HFFc6 (cell line): ENCODE results near the gene SP2. TPM values are rescaled to one million over a fixed set of nuclear protein-coding genes. Genes with fewer than 3 reads are reported as not detected.

Experiments
- DNase-seq: peaks from one replicate; pipeline ENCODE4 v3.0.0-alpha.2; 2018
- H3K27ac Mint-ChIP-seq: 2 replicates; pipeline ENCODE4 v1.8.0; 2020; ENCODE audit warnings: mild to moderate bottlenecking, mixed read lengths
- H3K27me3 Mint-ChIP-seq: 2 replicates; pipeline ENCODE4 v1.8.0; 2021; ENCODE audit warnings: mild to moderate bottlenecking, moderate library complexity, mixed read lengths; ENCODE audit not compliant: insufficient read depth
- H3K36me3 Mint-ChIP-seq: 2 replicates; pipeline ENCODE4 v1.8.0; 2021; ENCODE audit warnings: low read depth, mixed read lengths
- H3K4me1 Mint-ChIP-seq: 2 replicates; pipeline ENCODE4 v1.8.0; 2020; ENCODE audit warnings: low read depth, mixed read lengths
- H3K4me3 Mint-ChIP-seq: 2 replicates; pipeline ENCODE4 v1.8.0; 2020; ENCODE audit warnings: mild to moderate bottlenecking, moderate library complexity, mixed read lengths
- H3K9me3 Mint-ChIP-seq: 2 replicates; pipeline ENCODE4 v1.8.0; 2020; ENCODE audit warnings: mild to moderate bottlenecking, mixed read lengths
- CTCF ChIP-seq: fragments of 200-600 bp; sonication (generic); IDR thresholded peaks from 2 replicates; pipeline ENCODE4 v1.5.0; 2021; ENCODE audit warnings: antibody characterized with exemption, mild to moderate bottlenecking
- total RNA-seq, 6 experiments: library from RNA; stranded (reverse); fragmentation: NEBNext Ultra II Directional; extraction: Animal tissue kit (Norgen Biotek cat#: 25700); gene quantifications; 2 replicates in 1 of 6; 3 replicates in 5 of 6; pipeline ENCODE4 v1.2.3, GENCODE V29; 2021

Gene SP2
- total RNA-seq, 6 experiments from 2014 or later, result 10.7 to 17.5 (median 16.4) TPM

- H3K4me1 Mint-ChIP-seq, result peaks cover 37% of the 10 kb centered on the region
- DNase-seq, result no peak
- no peak overlapping the region for H3K4me3 Mint-ChIP-seq
Observed at GRCh38 chr17:47872019-47872650, 23.9 kb upstream of the SP2 start.

GRCh38 chr17:47872651-47873161 lies 23.3 kb upstream of the SP2 start:
- no peak for DNase-seq
- Mint-ChIP-seq H3K27me3 (peaks cover 22% of the 10 kb centered on the region), H3K4me3 (no peak overlapping the region), H3K36me3 (no peaks in the 10 kb centered on the region), H3K4me1 (peaks cover 42% of the 10 kb centered on the region), H3K27ac (no peak overlapping the region), H3K9me3 (no peaks in the 10 kb centered on the region)
- no peak for TF ChIP-seq CTCF

More at GRCh38 chr17:47872019-47872650, 23.9 kb upstream of the SP2 start:
- H3K27me3 Mint-ChIP-seq, result peaks cover 22% of the 10 kb centered on the region
- H3K9me3 Mint-ChIP-seq, result no peaks in the 10 kb centered on the region
- H3K36me3 Mint-ChIP-seq, result no peaks in the 10 kb centered on the region
- no peak overlapping the region for H3K27ac Mint-ChIP-seq
- TF ChIP-seq CTCF, result no peak

- Mint-ChIP-seq H3K4me3 (no peak overlapping the region), H3K27me3 (peaks cover 22% of the 10 kb centered on the region), H3K27ac (no peak overlapping the region), H3K4me1 (peaks cover 49% of the 10 kb centered on the region), H3K36me3 (no peaks in the 10 kb centered on the region), H3K9me3 (no peaks in the 10 kb centered on the region)
- no peak for TF ChIP-seq CTCF
- DNase-seq, result no peak
Observed at GRCh38 chr17:47873200-47874090, 22.6 kb upstream of the SP2 start.

- peaks cover 54% of the 10 kb centered on the region for H3K4me1 Mint-ChIP-seq
- H3K9me3 Mint-ChIP-seq, result no peaks in the 10 kb centered on the region
- no peak for DNase-seq
- TF ChIP-seq CTCF, result no peak
- no peaks in the 10 kb centered on the region for H3K36me3 Mint-ChIP-seq
- H3K27ac Mint-ChIP-seq, result no peak overlapping the region
- peaks cover 20% of the 10 kb centered on the region for H3K27me3 Mint-ChIP-seq
- H3K4me3 Mint-ChIP-seq, result no peak overlapping the region; the same call in 1 of the 2 replicates
Observed at GRCh38 chr17:47875011-47875985, 20.7 kb upstream of the SP2 start.
